ENCODE measurements around the gene PRDM13.
"Not testable (repeated sequence)": the region's sequence is repeated elsewhere in the genome, so short reads cannot be mapped to it uniquely, and the experiment has no call there.

The PRDM13 gene

DNA sequence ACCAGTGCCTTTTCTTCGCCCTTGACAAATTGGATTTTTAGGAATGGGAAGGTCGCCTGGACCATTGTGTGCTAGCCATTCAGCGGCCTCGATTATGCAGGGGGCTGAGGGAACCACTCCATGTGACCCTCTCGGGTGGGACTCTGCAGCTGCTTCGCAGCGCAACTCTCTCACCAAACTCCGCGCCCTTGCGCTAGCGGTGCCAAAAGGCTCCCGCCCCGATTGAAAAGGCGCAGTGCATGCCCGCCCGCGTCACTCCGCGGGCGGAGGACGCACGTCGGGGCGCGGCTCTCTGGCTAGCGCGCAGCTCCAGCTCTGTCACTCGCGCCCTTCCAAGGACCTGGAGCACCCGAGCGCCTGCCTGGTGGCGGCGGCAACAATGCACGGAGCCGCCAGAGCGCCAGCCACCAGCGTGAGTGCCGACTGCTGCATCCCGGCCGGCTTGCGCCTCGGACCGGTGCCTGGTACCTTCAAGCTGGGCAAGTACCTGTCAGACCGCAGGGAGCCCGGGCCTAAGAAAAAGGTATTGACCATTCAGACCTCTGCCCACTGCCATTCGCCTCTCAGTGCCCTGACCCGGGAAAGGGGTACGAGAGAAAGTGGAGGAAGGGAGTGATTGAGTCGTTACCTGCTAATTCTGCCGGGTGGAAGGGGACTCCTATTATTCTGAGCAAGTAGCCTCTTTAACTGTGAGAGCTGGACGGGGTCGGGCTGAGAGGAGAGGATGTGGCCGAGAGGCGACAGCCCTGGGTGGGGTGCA is at the start of gene PRDM13:
TSS of gene PRDM13 (plus strand) at position 178 of the 760 bp plus-strand sequence. CDS start at position 380, 202 bp downstream.
- DNase-seq, result no peak

GRCh38 chr6:99559057-99559456 is 47.6 kb upstream of the PRDM13 start:
- no peak for DNase-seq

- no peak for DNase-seq
Observed at GRCh38 chr6:99560668-99561067, 46.0 kb upstream of the PRDM13 start.

DNA sequence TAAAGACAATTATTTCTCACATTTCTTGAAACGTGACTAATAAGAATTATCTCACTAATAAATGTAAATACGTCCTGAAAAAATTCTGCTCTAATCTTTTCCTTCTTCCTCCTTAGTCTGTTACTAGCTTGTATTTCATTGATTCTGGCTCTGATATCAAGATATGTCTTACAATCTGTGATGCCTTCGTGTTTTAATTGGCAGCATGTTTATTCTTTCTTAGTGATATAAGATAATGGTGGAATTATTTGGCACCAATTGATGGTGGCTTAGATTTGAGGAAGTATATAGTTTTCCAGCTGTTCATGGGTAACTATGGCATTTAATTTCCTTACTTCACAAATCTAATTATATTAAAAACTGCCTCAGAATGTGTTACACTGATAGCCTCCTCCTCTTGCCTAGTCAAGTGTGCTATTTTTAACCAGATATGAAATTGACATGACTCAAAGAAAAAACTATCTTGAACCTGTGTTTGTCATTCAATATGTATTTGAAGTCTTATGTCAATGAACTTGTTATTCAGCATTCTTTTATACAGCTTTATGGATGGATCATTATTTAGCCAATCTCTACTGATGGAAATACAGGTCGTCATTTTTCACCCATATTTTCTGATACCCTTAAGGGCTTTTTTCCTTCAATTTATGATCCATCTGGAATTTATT is 43.4 kb upstream of the PRDM13 start:
- DNase-seq, result no peak

- peak; percentile 84 for DNase-seq
Observed at GRCh38 chr6:99568103-99568933, 38.3 kb upstream of the PRDM13 start, which contains the start of gene CCNC. Gene CCNC, minus strand, starts transcription at chr6:99568660. Its CDS starts 133 bp downstream, at chr6:99568527.

- no peak for DNase-seq
Observed at GRCh38 chr6:99573980-99574617, 32.5 kb upstream of the PRDM13 start.

GRCh38 chr6:99575544-99576227 is 30.9 kb upstream of the PRDM13 start:
- DNase-seq, result no peak

- DNase-seq, result no peak
Observed at GRCh38 chr6:99579781-99580180, 26.9 kb upstream of the PRDM13 start.

- no peak for DNase-seq
Observed at GRCh38 chr6:99587792-99588191, 18.8 kb upstream of the PRDM13 start.

DNA sequence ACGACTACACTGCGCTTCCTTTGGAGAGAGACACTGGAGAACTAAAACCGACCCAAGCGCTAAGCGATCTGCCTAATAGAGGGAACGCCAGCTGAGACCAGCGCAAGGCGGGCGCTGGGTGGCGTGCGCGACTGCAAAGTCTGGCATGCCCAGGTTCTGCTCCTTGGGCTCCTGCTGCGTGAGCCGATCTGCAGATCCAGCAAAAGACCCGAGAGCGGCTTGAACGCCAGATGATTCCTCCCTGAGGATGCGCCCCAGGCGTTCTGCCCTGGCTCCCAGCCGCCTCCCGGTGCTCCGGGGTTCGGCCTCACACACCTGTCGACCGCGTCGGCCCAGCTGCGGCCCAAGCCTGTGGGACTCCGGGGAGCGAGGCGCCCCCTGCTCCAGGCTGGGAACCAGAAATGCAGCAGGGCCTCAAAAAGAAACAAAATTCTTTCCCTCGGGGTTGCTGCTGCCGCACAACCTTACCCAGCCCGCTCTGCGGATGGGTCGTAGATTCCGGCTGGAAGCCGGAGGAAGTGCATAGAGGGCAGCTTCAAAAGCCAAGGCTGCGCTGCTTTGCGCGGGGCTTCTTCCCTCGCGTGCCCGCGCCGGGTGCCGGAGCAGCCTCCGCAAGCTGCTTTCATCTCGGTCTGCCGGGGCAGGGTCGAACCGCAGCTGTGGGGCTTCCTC is 17.9 kb upstream of the PRDM13 start:
- DNase-seq, result peak; percentile 21

- DNase-seq, result no peak
Observed at GRCh38 chr6:99589290-99589672, 17.4 kb upstream of the PRDM13 start.

- DNase-seq, result no peak
Observed at GRCh38 chr6:99589907-99590493, 16.6 kb upstream of the PRDM13 start.

GRCh38 chr6:99590728-99591672 is 15.6 kb upstream of the PRDM13 start:
- DNase-seq, result no peak

GRCh38 chr6:99591673-99592364 is 14.8 kb upstream of the PRDM13 start:
- DNase-seq, result no peak

- no peak for DNase-seq
Observed at GRCh38 chr6:99592900-99593299, 13.7 kb upstream of the PRDM13 start.

GRCh38 chr6:99594696-99595095 is 11.9 kb upstream of the PRDM13 start:
- DNase-seq, result not testable (repeated sequence)

- DNase-seq, result no peak
Observed at GRCh38 chr6:99602520-99603420, 3.9 kb upstream of the PRDM13 start.

DNA sequence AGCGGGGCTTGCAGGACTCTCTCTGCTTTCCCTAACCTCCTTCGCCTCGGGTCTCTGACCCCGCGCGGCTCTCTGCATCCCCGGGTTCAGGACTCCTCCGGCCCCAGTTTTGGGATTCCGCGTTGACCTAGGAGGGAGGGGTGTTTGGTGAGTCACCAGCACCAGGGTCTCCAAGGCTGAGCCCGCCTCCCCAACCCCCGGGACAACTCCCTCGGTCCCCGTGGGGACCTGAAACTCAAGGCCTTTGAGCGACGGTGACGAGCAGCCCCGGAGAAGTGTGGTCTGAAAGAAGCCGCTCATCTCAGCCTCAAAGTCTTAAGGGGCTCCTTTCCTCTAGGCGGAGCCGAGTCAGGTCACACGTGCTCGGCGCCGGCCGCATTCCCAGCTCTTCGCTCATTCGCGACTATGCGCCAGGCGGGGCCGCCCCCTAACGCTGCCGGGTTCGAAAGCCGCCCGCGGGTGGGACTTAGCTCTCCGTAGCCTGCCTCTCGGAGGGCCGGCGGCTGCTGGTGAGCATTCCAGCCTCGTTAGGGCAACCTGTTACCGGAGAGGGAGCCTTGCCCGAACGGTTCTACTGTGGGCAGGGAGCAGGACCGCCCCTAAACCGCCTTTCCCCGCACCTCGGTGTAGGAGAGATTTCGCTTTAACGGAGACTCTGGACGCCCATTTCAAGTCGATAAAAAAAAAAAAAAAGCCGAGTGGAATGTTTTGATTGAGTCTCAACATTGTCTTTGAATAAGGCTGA is 3.0 kb upstream of the PRDM13 start:
- DNase-seq, result no peak

All from GOT3 (cell line).